Stimulated activated CD4-positive, alpha-beta T cell treated with anti-CD3 and anti-CD28 coated beads, Interleukin-4, amount 100 ng/mL, for 1 hour (primary cell): ENCODE results near the gene MFSD12.
A peak's percentile ranks its signal among the peaks of the same experiment; 100 is the strongest.

ENCODE experiments used
- DNase-seq: peaks from one replicate; pipeline ENCODE4 v3.0.0-alpha.2; 2020

Gene MFSD12

DNA sequence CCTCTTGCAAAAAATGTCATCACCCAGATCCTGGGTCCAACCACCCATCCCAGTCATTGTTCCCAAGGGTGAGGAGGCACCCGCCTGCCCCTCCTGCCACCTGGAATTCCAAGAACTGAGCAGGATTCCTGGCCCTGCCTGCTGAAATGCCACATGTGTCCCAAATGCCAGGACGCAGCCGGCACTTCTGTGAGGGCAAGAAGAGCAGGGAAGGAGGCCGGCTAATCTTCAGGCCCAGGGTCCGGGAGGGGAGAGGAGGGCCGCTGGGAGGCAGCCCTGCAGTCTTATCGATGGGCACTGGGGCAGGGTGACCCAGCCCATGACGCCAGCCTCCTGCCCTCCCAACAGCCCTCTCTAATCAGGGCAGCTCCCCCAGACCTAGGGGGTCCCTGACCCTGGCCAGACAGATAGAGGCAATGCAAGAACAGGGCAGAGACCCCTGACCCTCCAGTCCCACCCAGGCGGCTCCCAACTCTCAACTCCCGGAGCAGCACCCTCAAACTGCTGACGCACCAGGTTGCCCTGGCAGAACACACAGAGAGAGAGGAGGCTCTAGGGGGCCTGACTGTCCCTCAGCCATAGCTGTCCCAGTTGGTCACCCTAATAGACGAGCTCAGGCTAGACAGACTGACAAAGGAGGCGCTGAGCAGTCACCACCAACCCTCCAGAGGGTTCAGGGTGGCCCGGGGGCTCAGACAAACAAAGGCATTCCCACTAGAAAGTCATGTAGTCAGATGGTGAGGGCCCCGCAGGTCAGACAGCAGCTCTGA, 1.5 kb downstream of the MFSD12 start:
- DNase-seq = no peak

- DNase-seq = no peak
Observed at GRCh38 chr19:3554254-3555083, 2.9 kb downstream of the MFSD12 start.

DNA sequence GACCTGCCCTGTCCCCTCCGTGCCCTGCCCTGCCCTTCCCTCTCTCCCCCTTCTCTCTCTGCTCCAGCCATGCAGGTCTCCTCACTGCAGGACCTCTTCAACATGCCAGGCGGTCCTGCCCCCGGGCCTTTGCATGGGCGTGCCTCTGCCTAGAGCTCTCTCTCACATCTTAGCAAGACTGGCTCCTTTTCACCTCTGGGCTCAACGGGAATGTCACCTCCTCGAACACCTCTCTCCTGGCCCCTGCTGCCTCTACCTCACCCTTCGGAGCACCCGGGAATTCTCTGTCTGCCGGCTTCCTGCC, 5.6 kb downstream of the MFSD12 start:
- DNase-seq = no peak

GRCh38 chr19:3550947-3551791, 6.2 kb downstream of the MFSD12 start:
- no peak for DNase-seq

DNA sequence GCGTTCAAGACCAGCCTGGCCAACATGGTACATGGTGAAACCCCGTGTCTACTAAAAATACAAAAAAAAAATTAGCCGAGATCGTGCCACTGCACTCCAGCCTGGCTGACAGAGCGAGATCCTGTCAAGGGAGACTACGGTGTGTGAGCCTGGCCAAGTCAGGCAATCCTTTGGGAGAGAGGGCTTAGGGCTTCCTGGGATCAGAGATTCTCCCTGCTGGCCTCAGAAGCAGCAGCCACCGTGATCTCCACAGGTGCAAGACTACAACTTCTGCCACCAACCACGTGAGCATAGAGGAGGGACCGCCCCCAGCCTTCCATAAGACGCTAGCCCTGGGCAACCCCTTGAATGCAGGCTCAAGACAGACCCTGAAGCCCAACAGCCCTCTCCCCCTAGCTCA, 7.6 kb downstream of the MFSD12 start:
- DNase-seq = no peak

DNA sequence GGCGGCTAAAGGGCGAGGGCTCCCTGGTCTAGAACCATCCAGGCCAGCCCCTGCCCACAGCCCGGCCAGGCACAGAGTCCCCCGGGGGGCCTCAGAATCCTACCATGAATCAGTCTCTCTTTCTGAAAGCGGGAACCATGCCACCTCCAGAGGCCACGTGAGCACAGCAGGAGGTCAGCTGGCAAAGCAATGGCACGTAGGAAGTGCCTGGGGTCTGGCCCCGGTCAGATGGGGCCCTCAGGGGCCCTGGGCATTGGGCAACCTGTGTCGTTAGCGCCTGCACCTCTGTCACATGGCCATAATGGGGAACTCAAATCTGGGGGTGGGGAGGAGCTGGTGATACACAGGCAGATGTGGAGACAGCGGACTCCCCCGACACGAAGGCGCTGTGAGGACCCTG, 8.8 kb downstream of the MFSD12 start:
- no peak for DNase-seq

GRCh38 chr19:3547767-3548282, 9.6 kb downstream of the MFSD12 start:
- no peak for DNase-seq

DNA sequence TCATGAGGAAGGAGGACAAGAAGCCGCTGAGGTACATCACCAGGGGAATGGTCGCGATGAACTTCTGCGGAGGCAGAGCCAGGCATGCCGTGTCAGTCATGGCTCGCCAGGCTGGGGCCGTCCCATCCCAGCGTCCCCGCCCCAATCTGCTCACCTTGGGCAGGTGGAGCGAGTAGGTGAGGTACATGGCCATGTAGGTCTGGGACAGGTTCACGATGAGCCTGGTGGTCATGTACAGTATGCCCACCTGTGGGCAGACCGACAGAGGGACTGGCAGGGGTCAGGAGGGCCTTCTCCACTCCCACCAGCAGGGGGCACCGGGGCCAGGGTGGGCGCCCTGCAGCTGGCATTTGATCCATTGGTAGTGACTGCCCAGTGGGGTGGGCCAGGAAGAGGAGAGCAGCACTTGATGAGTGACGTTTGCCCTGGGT, 10.1 kb downstream of the MFSD12 start:
- DNase-seq = peak; percentile 39

GRCh38 chr19:3546119-3546518, 11.3 kb downstream of the MFSD12 start:
- no peak for DNase-seq

- DNase-seq = no peak
Observed at GRCh38 chr19:3545669-3546034, 11.7 kb downstream of the MFSD12 start.

DNA sequence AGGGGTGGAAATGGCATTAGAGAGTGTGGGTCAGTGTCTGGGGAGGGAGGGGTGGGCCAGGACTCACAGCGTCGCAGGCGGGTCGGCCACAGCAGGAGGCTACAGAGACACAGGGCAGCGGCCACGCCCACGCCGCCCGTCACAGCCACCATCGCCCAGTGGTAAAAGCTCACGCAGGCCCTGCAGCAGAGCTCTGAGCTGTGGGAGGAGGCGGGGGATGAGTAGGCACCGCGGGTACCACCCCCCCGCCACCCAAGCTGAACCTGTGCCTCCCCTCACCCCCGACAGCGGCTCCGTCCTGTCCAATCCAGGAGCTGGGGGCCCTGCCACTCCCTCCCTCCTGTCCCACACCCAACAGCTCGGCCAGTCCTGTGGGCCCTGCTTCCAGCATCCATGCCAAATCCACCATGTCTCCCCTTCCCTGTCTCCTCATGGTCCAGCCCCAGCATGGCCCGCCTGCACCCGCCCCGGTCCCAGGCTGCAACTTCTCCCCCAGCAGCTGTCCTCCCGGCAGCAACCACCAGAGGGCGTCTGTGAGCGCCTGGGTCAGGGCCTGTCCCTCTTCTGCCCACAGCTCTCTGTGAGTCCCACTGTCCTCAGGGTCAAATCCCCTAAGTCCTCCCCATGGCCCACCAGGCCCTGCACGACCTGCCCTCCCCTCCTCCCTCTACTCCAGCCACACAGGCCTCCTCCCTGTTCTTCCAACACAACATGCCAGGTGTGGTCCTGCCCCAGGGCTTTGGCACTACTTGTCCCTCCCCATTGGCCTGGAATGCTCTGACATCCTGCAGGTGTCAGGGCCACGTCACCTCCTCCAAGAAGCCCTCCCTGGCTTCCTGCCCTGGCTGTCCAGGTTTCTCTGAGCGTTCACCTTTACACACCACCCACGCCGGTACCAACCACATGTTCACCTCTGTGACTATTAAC, 12.4 kb downstream of the MFSD12 start:
- peak; percentile 81 for DNase-seq

- no peak for DNase-seq
Observed at GRCh38 chr19:3544058-3544376, 13.4 kb downstream of the MFSD12 start.

GRCh38 chr19:3543150-3544057, 14.0 kb downstream of the MFSD12 start:
- DNase-seq = no peak

DNA sequence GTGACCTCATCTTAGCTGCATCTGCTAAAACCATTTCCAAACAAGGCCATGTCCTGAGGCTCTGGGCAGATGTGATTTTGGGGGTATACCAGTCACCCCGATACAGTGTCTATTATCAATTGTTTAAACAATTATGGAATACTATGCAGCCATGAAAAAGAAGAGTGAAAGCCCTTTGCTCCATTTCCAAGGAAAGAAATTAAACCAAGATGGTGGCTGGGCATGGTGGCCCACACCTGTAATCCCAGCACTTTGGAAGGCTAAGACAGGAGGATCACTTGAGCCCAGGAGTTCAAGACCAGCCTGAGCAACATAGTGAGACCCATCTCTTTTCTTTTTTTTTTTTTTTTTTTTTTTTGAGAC, 17.6 kb downstream of the MFSD12 start:
- no peak for DNase-seq

- DNase-seq = no peak
Observed at GRCh38 chr19:3538965-3539755, 18.2 kb downstream of the MFSD12 start, which contains the start of gene TEKTIP1. TSS of gene TEKTIP1 (plus strand) at chr19:3539174. CDS start at chr19:3539178, 4 bp downstream.

DNA sequence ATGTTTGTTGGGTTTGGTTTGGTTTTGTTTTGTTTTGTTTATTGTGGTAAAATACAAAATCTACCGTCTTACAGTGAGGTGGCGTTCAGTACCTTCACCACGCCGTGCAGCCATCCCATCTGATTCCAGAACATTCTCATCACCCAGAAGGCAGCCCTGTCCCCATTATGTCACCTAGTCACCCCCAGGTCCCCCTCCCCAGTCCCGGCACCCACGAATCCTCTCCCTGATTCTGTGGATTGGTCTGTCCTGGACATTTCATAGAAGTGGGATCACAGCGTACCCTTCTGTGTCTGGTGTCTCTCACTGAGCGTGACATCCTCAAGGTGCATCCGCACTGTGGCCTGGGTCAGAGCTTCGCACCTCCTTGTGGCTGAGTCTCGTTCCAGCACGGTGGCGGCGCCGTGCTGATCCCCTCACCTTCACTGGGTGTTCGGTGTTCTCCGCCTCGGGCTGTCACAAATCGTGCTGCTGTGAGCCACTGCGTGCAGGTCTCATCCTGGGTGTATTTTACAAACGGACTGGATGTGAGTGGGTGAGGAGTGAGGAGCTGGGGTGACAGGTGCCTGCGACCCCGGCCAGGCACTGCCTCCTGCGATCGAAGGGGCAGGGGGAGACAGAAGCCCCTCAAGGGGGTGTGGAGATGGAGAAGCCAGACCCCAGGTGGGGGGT, 19.0 kb downstream of the MFSD12 start:
- DNase-seq = no peak

- no peak for DNase-seq
Observed at GRCh38 chr19:3537438-3538240, 19.7 kb downstream of the MFSD12 start.

GRCh38 chr19:3537101-3537437, 20.3 kb downstream of the MFSD12 start:
- DNase-seq = no peak
